HCT116 (cell line): ENCODE measurements around the gene LRRC14B. TPM values are rescaled to one million over a fixed set of nuclear protein-coding genes. Genes with fewer than 3 reads are reported as not detected.
"Not testable (repeated sequence)": the region's sequence is repeated elsewhere in the genome, so short reads cannot be mapped to it uniquely, and the experiment has no call there.

Source experiments
- ATAC-seq: fragments of 200-7000 bp; cut with Tn5 transposase; 2 replicates; pipeline ENCODE4 v1.9.1; 2020; ENCODE audit warnings: mild to moderate bottlenecking, moderate library complexity
- BruUV-seq: library from RNA; stranded (reverse); fragments of 400-500 nt; replicated peaks from 2 replicates; lab custom pipeline; 2021; lab: Mats Ljungman, UMichigan
- CTCF ChIA-PET: fragments of 300-600 bp; sonication (Branson Sonifier 250); formaldehyde crosslinking; loops from one replicate; lab custom pipeline; 2021; ENCODE audit warnings: antibody characterized with exemption; lab: Charles Lee
- POLR2A ChIA-PET: fragments of 300-600, 350-600 bp; sonication (Branson Sonifier 250); formaldehyde crosslinking; loops from one replicate; lab custom pipeline; 2021; ENCODE audit warnings: antibody characterized with exemption; lab: Charles Lee
- RAD21 ChIA-PET, 2 experiments: fragments of 300-600 bp; sonication (Branson Sonifier 250); formaldehyde crosslinking; loops; one replicate each; lab custom pipeline; 2023; ENCODE audit warnings: low total read pairs in 2 of 2; ENCODE audit not compliant: uncharacterized antibody in 2 of 2, unreplicated experiment in 2 of 2, low non-redundant PET in 1 of 2; lab: Charles Lee
- DNase-seq: peaks from one replicate; pipeline ENCODE4 v3.0.0-alpha.2; 2010; ENCODE audit warnings: low read depth, low spot score
- H2AFZ ChIP-seq: fragments of 200-600 bp; shearing (Covaris generic), sonication (generic); 2 replicates; pipeline ENCODE4 v1.6.1; 2017; ENCODE audit warnings: low read depth, mixed run types, mixed read lengths, antibody characterized with exemption, low read length; ENCODE audit not compliant: poor library complexity, severe bottlenecking
- H3K27ac ChIP-seq: 2 replicates; pipeline ENCODE4 v1.5.1; 2012; ENCODE audit warnings: low read depth, low read length
- H3K27me3 ChIP-seq: fragments of 200-600 bp; sonication (generic); 2 replicates; pipeline ENCODE4 v1.6.1; 2016; ENCODE audit warnings: mixed run types, low read length, mixed read lengths; ENCODE audit not compliant: insufficient read depth
- H3K36me3 ChIP-seq, 2 experiments: fragments of 200-500 bp in 1 of 2; fragments of 200-600 bp in 1 of 2; sonication (Bioruptor generic) in 1 of 2; sonication (generic) in 1 of 2; 2 replicates each; pipeline versions ENCODE4 v1.5.1 to v1.6.1; 2014 to 2016; ENCODE audit warnings: low read length in 2 of 2, inconsistent platforms in 1 of 2, mixed read lengths in 1 of 2, mixed run types in 1 of 2; ENCODE audit not compliant: insufficient read depth in 2 of 2, control insufficient read depth in 1 of 2
- H3K4me1 ChIP-seq, 2 experiments: fragments of 200-600 bp in 1 of 2; sonication (generic) in 1 of 2; 2 replicates each; pipeline versions ENCODE4 v1.5.1 to v1.6.1; 2012 to 2017; ENCODE audit warnings: low read length in 2 of 2, inconsistent platforms in 1 of 2, mild to moderate bottlenecking in 1 of 2, mixed read lengths in 1 of 2, mixed run types in 1 of 2, moderate library complexity in 1 of 2; ENCODE audit not compliant: insufficient read depth in 2 of 2, control insufficient read depth in 1 of 2
- H3K4me2 ChIP-seq: fragments of 200-600 bp; sonication (generic); 2 replicates; pipeline ENCODE4 v1.6.1; 2017; ENCODE audit warnings: mixed run types, low read length, mixed read lengths
- H3K4me3 ChIP-seq, 2 experiments: fragments of 200-600 bp in 1 of 2; sonication (generic) in 1 of 2; replicated peaks in 1 of 2; 2 replicates each; pipeline ENCODE4 v1.5.1; 2011 to 2016; ENCODE audit warnings: low read length in 2 of 2, control low read depth in 1 of 2, low read depth in 1 of 2, mild to moderate bottlenecking in 1 of 2, mixed read lengths in 1 of 2, mixed run types in 1 of 2
- H3K79me2 ChIP-seq: fragments of 200-600 bp; sonication (generic); 2 replicates; pipeline ENCODE4 v1.6.1; 2017; ENCODE audit warnings: mild to moderate bottlenecking, mixed run types, low read length, moderate library complexity, mixed read lengths; ENCODE audit not compliant: insufficient read depth
- H3K9ac ChIP-seq: fragments of 200-600 bp; sonication (generic); 2 replicates; pipeline ENCODE4 v1.6.1; 2016; ENCODE audit warnings: low read length, mixed read lengths
- H3K9me2 ChIP-seq: fragments of 200-600 bp; sonication (generic), shearing (Covaris generic); 2 replicates; pipeline ENCODE4 v1.6.1; 2017; ENCODE audit warnings: mixed run types, mild to moderate bottlenecking, moderate library complexity; ENCODE audit not compliant: insufficient read depth
- H3K9me3 ChIP-seq, 2 experiments: fragments of 200-500 bp in 1 of 2; fragments of 200-600 bp in 1 of 2; sonication (Bioruptor generic) in 1 of 2; sonication (generic) in 1 of 2; 2 replicates each; pipeline ENCODE4 v1.6.1; 2014 to 2017; ENCODE audit warnings: low read length in 2 of 2, mixed read lengths in 2 of 2, inconsistent platforms in 1 of 2, low read depth in 1 of 2, mild to moderate bottlenecking in 1 of 2, mixed run types in 1 of 2, moderate library complexity in 1 of 2; ENCODE audit not compliant: control insufficient read depth in 1 of 2, insufficient read depth in 1 of 2
- H4K20me1 ChIP-seq: fragments of 200-600 bp; sonication (generic), shearing (Covaris generic); 2 replicates; pipeline ENCODE4 v1.6.1; 2017; ENCODE audit warnings: mixed run types, mild to moderate bottlenecking, moderate library complexity; ENCODE audit not compliant: insufficient read depth
- CBX3 ChIP-seq: IDR thresholded peaks from 2 replicates; pipeline ENCODE4 v1.6.1; 2012; ENCODE audit warnings: low read depth
- ELF1 ChIP-seq: IDR thresholded peaks from 2 replicates; pipeline ENCODE4 v1.6.1; 2012; ENCODE audit warnings: low read depth, borderline replicate concordance
- JUND ChIP-seq: IDR thresholded peaks from 2 replicates; pipeline ENCODE4 v1.6.1; 2012
- MAX ChIP-seq: IDR thresholded peaks from 2 replicates; pipeline ENCODE4 v1.6.1; 2012
- POLR2A ChIP-seq: IDR thresholded peaks from 2 replicates; pipeline ENCODE4 v1.7.0; 2011; ENCODE audit warnings: borderline replicate concordance; ENCODE audit not compliant: insufficient read depth, insufficient read length; ENCODE audit errors: extremely low read depth
- RAD21 ChIP-seq: IDR thresholded peaks from 2 replicates; pipeline ENCODE4 v1.6.1; 2012; ENCODE audit warnings: low read depth, mild to moderate bottlenecking
- SIN3A ChIP-seq: IDR thresholded peaks from 2 replicates; pipeline ENCODE4 v1.6.1; 2012; ENCODE audit warnings: low read depth
- SP1 ChIP-seq: IDR thresholded peaks from 2 replicates; pipeline ENCODE4 v1.6.1; 2012; ENCODE audit warnings: low read depth
- SRF ChIP-seq: IDR thresholded peaks from 2 replicates; pipeline ENCODE4 v1.6.1; 2012; ENCODE audit warnings: low read depth
- YY1 ChIP-seq: IDR thresholded peaks from 2 replicates; pipeline ENCODE4 v1.6.1; 2011; ENCODE audit warnings: low read length, low read depth, moderate library complexity, mild to moderate bottlenecking; ENCODE audit not compliant: insufficient replicate concordance; ENCODE audit errors: extremely low read depth
- ZBTB33 ChIP-seq: IDR thresholded peaks from 2 replicates; pipeline ENCODE4 v1.6.1; 2011; ENCODE audit warnings: mild to moderate bottlenecking, low read length, moderate library complexity; ENCODE audit not compliant: insufficient replicate concordance; ENCODE audit errors: extremely low read depth
- ZFX ChIP-seq: fragments of 450-650 bp; IDR thresholded peaks from 2 replicates; pipeline ENCODE4 v1.6.1; 2017
- intact Hi-C: fragments of 100-400 bp; cut with micrococcal nuclease; formaldehyde crosslinking; loops from 2 replicates; pipeline ENCODE4 v1.10.0; 2022
- total RNA-seq: library from RNA; stranded (reverse); gene quantifications from one replicate; pipeline ENCODE4 v1.2.1, GENCODE V29; 2021; ENCODE audit not compliant: unreplicated experiment

The LRRC14B gene
- total RNA-seq, 1 experiment from 2014 or later, result not detected

DNA sequence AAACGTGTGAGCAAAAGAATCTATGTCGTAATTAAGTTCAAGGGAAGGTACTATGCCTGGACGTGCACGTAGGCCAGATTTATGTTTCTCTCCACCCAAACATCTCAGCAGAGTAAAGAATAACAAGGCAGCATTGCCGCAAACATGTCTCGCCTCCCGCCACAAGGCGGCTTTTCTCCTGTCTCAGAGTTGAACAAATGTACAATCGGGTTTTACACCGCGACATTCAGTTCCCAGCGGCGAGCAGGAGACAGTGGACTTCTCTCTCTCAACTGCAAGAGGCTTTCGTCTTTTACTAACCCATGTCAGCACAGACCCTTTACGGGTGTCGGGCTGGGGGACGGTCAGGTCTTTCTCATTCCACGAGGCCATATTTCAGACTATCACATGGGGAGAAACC, 5.7 kb downstream of the LRRC14B start:
- intact Hi-C loops, ATAC-seq, DNase-seq, H3K4me3 ChIP-seq, H3K27me3 ChIP-seq, RAD21 ChIA-PET, H3K4me1 ChIP-seq, H3K9me3 ChIP-seq, H3K4me2 ChIP-seq, H3K9ac ChIP-seq, H3K79me2 ChIP-seq, H3K27ac ChIP-seq, BruUV-seq, CTCF ChIA-PET, POLR2A ChIA-PET, H2AFZ ChIP-seq, H3K9me2 ChIP-seq, H4K20me1 ChIP-seq, H3K36me3 ChIP-seq: not testable (repeated sequence)

DNA sequence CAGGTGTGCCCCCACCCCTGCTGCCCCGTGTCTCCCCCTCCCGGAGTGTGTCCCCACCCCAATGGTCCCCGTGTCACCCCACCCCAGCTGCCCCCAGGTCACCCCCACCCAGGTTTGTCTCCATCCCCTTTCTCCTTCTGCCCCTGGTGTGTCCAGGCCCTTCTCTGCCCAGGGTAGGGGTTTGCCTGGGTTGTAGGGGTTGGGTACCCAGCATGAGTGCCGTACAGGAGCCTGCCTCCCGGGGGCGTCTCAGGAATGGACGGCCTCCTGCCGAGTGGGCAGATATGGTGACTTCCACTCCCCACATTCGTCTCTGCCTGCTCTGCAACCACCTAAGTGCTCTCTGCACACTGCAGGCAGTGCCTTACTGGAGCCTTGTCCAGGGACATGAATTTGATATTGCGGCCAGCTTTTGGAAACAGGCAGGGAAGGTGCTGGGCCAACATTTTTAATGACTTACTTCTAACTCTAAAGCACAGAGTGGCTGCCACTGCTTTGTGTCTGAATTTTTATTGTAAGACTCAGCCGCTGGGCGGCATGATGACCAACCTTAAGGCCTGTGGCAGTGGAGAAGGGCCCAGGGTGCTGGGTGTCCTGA, 6.7 kb downstream of the LRRC14B start:
- Histone ChIP-seq H3K27me3 (no peaks in the 10 kb centered on the region), H2AFZ (no peak overlapping the region), H3K9ac (no peak overlapping the region), H3K36me3 (no peaks in the 10 kb centered on the region), H3K4me3 (no peak overlapping the region), H3K4me2 (no peak overlapping the region), H4K20me1 (no peaks in the 10 kb centered on the region)
- CTCF ChIA-PET, result no interaction called here
- BruUV-seq, result no TSS peak
- TF ChIP-seq ZBTB33 (no peak), SIN3A (no peak), CBX3 (no peak), POLR2A (no peak), ELF1 (no peak), YY1 (no peak), JUND (no peak), SP1 (no peak), SRF (no peak), ZFX (no peak), MAX (no peak), RAD21 (no peak)
- TF ChIP-seq, all 23 proteins: peak for 0
- ATAC-seq, result no peak
- no peaks in the 10 kb centered on the region for H3K9me3 ChIP-seq
- H3K9me2 ChIP-seq, result no peaks in the 10 kb centered on the region
- no peak for DNase-seq
- no peak overlapping the region for H3K27ac ChIP-seq
- no peaks in the 10 kb centered on the region for H3K79me2 ChIP-seq
- ChIA-PET POLR2A (no interaction called here), RAD21 (no interaction called here)
- intact Hi-C loops, result no loop called here
- no peaks in the 10 kb centered on the region for H3K4me1 ChIP-seq
